AG10803 (cell line): ENCODE data around the gene CNNM1.

ENCODE experiments used
- DNase-seq: peaks from one replicate; pipeline ENCODE4 v3.0.0; 2010; ENCODE audit warnings: low read depth
- H3K4me3 ChIP-seq: 2 replicates; pipeline ENCODE4 v1.5.1; 2011; ENCODE audit warnings: mild to moderate bottlenecking, low read length, control low read depth
- CTCF ChIP-seq: conservative IDR thresholded peaks from 2 replicates; pipeline ENCODE4 v1.5.1; 2011; ENCODE audit warnings: mild to moderate bottlenecking, low read length, control low read depth, inconsistent platforms

The CNNM1 gene

DNA sequence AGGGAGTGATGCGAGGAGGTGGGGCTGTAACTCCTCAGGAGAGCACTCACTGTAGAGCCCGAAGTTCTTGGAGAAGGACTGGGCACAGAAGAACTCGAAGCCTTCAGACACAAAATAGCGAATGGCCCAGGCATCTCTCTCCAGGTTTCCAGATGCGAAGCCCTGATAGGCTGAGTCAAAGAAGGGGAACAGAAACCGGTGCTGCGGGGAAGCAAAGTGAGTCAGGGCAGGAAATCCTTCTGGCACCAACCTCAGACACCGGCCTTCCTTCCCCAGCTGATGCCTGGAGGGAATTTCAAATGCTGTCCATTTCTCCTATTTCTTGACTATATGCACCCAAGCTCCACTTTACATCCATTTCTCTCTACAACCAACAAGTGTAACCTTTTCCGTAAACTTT lies 74.5 kb downstream of the CNNM1 start:
- DNase-seq: no peak
- no peak for TF ChIP-seq CTCF
- no peak overlapping the region for H3K4me3 ChIP-seq

GRCh38 chr10:99406149-99406548 lies 77.0 kb downstream of the CNNM1 start:
- DNase-seq: no peak
- TF ChIP-seq CTCF: no peak
- H3K4me3 ChIP-seq: no peak overlapping the region

DNA sequence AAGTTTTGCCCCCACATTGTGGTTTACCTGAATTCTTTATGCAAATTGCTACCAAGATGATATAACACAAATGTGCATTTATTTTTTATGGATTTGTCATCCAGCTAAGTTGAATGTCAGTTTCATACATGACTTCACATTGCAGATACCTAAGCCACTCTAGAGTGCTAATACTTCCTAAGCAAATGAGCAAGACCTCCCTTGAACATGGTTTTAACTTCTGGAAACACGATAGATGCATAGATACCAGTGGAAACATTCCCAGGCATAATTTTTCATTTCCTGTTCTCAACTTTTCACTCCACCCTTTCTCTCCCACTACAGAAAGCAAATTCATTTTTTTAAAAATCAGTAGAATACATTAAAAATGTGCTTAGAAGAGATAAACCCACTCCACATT lies 81.0 kb downstream of the CNNM1 start:
- DNase-seq: no peak
- TF ChIP-seq CTCF: no peak
- no peak overlapping the region for H3K4me3 ChIP-seq

GRCh38 chr10:99410876-99411275 lies 81.7 kb downstream of the CNNM1 start:
- H3K4me3 ChIP-seq: no peak overlapping the region
- DNase-seq: no peak
- TF ChIP-seq CTCF: no peak

GRCh38 chr10:99411546-99411945 lies 82.4 kb downstream of the CNNM1 start:
- DNase-seq: no peak

GRCh38 chr10:99412099-99412498 lies 82.9 kb downstream of the CNNM1 start:
- no peak for TF ChIP-seq CTCF
- no peak overlapping the region for H3K4me3 ChIP-seq
- DNase-seq: no peak

More at GRCh38 chr10:99411546-99411945, 82.4 kb downstream of the CNNM1 start:
- H3K4me3 ChIP-seq: no peak overlapping the region
- no peak for TF ChIP-seq CTCF

DNA sequence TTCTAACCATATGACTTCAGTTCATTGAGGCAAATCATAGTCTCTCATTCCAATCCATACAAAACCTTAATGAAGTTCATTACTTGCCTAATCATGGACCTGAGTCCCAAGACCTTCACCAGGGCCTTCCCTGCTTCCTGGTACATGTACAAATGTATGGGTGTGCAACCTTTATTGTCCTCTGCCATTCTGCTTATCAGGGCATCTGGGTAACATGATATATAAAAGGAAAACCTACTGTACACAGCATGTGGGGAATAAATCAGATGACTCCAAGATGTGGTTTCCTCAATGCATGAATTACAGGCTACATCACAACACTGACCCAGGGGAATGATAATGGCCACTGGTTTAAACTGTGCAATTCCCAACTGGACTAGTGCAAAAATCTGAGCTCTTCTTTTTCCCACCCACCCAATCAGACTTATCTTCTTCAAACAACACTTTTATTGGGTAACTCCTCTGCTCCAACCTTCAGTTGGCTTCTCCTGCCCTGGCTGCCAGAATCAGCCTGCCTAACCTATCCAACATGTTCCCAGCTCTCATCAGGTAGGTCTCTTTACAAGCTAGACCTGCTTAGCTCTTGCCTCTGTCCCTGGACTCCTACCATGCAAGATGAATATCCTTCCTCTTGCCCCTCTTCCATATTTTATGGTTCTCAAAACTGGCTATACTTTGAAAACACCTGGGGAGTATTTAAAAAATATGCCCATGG lies 89.9 kb downstream of the CNNM1 start:
- no peak for DNase-seq

More for the DNA sequence above, 89.9 kb downstream of the CNNM1 start:
- no peak overlapping the region for H3K4me3 ChIP-seq
- no peak for TF ChIP-seq CTCF
